ENCODE measurements around the gene PCARE.

PCARE gene

DNA sequence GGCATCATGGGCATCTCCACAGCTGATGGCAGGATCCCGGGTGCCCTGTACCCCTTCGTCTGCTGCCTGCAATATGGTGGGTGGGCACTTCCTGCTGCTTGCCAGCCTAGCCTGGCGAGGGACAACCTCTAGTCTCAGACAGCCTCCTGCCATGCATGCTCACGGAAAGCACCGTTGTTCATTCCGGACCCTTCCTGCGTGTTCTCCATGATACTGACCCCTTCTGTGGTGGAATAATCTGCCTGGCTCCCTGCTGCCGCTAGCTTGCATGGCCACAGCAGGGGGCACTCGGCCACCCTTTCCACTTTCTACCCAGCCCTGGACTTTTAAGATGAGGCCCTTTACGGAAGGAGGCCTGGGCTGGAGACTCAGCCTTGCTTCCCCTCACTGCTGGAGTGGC, 12.0 kb downstream of the PCARE start:
- no peak for DNase-seq

DNA sequence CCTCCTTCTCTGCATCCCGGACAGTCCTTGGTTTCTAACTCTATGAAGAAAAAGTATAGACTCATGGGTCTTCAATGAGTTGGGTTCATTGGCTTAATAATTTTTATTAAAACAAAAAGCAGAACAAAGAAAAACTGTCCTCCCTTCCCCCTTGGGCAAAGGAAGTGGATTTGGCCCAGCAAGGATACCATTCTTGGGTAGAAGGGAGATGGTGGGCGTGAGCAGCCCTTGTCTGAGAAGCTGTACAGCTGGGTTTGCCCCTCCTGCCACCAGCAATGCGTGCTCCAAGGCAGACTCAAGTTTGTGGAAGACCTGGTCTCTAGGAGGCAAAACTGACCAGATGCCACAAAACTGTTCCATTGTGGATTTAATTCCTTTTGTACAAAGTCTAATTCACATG, 12.7 kb downstream of the PCARE start:
- DNase-seq = no peak

DNA sequence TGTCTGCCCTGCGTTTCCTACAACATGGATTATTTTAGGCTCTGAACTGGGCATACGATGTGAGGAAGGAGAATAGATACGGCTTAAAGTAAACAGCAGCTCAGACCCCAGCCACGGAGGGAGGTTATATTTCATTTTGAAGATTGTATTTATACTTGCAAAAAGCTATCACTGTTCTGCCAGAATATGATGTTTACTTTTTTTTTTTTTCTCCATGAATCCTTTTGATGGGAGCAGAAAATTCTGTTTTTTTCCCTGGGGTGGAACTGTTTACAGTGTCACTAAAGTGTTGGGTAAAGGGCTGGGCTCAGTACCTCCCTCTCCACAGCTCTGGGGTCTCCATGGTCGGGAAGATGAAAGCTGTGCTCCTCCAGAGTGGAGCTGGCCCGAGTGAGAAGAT, 13.1 kb downstream of the PCARE start:
- DNase-seq = no peak

DNA sequence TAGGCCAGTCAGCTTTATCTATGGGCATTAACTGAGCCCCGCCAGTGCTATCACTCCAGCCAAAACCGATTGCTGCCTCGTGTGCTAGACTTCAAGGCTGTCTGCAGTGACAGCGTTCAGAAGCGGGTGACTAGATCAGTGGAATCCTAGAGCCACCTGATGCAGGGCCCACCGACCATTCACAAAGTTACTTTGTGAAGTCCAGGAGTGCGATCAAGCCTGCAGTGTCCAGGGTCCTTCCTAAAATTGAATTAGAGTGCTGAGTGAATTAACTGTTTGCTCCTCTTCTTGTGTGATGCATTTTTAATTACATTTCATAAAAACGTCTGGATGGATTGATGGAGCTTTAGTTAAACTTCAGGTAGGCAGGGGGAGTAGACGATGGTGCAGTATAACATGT, 13.9 kb downstream of the PCARE start:
- DNase-seq = no peak

DNA sequence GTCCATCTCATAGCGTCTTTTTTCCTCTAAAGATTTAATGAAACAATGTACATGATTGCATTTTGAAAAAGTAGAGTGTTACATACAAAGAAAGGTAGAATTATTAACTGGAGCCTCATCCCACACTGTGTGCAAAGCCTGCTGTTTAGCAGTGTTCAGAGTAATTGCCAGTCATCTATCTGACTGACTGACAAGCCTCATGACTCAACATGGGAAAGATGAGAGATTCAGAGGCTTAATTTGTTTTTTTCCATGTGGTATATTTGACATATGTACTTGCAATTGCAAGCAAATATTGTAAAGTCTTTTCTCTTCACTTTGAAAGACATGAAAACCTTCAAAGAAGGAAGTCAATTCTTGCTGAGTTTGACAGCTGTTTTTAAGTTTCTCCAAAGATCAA, 14.7 kb downstream of the PCARE start:
- no peak for DNase-seq

DNA sequence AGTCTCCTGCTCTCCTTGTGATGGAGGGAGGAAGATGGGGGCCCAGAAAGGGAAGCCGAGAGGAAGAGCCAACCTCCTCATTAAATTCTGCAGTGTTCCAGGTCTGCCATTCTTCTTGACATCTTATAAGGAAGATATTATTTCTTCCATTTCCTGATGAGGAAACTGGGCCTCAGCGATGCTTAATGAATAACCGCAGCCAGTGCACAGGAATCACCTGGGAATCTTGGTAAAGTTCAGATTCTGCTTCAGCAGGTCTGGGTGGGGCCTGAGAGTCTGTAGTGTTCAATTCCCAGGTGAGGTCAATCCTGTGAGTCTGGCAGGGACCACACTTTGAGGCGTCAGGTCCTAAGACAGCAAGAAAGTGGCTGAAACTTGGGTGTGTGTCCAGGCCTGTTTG, 17.3 kb downstream of the PCARE start:
- no peak for DNase-seq

DNA sequence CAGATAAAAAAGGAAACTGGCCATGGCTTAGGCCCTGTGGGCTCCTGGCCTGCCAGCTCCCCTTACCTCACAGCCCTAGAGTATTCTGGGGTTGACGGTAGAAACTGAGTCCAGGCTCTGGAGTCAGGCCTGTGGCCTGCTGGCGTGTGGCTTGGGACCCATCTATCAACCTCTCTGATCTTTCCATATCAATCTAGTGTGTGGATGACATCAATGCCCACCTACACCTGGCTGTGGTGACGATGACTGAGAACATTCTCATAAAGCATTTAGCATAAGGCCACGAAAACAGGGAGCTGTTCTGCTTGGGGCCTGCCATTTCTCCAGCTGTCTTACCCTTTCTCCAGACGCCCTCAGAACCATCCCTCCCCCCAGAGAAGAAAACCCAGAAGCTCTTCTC, 17.9 kb downstream of the PCARE start:
- no peak for DNase-seq

DNA sequence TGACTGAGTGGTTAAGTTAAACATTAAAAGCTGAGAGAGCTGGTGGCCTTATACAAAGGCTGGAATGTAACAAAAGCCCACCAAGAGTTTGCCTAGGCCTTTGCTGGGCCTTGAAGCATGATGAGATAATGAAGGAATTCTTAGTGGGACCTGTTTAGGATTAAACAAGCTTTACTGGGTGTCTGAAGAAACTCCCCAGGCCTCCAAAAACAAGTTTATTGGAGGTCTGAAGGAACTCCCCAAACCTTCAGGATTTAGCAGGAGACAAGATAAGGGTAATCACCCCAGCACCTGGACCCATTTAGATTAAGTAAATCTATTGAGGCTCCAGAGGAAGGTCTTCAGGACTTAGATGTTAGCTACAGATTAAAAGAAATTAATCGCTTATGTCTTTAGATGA, 18.7 kb downstream of the PCARE start:
- DNase-seq = no peak

DNA sequence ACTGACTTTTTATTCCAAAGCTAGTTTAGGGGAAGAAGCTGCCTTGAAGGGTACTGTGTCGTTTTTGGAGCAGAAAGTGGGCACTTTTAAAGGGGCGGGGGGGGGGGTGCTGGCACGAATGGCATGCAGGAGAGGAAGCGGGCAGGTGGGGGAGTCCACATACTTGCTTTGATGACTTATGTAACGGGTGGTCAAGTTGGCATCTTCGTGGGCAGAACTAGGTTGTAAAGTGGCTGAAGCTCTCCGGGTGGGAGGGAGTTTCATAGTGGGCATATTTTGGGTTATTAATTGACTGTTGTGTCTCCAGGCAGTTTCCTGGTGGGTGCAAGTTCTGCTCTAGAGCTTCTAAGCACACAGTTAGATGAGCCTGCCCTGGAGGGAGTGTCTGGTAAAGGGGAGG, 19.9 kb downstream of the PCARE start:
- no peak for DNase-seq

DNA sequence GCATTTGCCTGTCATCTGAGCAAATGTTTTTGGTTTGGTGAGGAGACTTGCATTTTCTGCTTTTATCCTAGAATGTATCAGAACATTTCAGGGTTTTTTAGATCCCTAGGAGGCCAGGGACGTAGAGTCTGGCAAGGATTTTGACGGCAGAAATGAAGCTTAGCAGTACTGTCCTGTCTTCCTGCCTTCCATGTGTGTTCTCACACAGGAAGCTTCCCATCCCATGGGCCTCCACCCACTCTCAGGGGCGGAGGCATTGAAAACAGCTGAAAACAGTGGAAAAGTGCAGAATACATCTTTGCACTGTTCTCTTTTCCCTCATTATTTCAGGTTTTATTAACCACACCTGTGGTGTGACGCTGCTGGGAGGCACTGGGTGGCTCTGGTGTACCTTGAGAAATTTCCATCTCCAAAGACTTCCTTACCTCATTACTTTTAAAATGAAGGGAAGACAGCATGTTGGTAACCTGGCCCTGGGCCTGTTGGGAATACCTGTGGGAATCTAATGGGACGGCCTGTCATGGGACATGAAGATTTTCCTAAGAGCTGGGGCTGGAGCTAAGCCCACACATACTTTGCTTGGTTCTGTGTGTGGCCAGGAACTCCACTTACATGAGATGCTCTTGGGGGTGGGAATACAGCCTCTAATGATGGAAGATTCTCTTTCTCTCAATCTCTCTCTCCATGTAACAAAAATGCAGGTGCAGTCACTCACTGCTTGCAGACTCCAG, 20.5 kb downstream of the PCARE start:
- DNase-seq = no peak

DNA sequence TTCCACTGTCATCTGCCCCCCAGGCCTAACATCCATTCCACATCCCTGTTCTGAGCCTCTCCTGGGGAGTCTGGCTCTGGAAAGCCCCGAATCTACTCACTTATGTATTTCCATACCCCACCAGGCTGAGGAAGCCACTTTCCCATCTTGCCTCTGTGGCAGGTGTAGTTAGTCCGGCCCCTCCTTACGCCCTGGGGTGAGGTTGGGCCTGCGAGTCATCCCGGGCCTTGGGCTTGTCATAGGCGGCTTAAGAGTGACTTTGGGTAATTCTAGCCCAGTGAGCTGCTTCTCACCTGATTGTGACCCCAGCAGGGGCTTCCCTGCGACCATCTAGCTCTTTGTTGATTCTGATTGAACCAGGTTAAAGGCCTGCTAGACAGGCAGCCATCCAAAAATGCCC, 21.1 kb downstream of the PCARE start:
- DNase-seq = no peak

DNA sequence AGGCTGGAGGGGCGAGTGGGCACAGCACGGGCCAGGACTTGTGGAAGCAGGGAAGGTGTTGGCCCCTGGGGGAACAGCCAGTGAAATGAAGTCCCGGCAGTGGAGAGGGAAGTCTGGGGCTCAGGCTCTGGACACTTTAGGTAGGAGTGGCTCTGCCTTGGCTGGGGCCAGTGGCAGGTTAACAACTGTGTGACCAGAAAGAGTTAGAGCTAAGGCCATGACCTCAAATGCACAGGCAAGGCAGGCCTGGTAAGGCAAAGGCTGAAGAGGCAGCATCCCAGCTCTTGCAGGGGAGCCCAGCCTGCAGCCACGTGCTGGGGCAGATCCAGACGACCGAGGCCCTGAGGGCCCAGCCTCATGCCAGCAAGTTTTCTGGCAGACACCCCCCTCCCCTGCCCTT, 21.5 kb downstream of the PCARE start:
- DNase-seq = no peak

DNA sequence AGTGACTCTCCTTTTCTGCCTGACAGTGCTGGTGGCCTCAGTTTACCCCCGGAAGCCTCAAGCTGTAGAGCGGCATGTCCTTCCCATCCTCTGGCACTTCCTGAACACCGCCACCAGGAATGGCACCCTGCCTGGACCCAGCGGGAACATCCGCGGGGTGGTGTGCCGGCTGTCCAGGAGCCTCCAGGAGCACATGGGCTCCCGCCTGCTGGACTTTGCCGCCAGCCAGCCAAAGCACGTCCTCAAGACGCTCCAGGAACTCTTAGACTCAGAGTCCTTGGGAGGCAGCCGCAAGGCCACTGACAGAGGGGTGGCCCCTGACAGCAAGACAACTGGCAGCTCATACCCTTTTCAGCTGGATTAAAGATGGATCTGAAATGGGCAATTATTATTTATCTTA, 22.6 kb downstream of the PCARE start:
- DNase-seq = no peak

DNA sequence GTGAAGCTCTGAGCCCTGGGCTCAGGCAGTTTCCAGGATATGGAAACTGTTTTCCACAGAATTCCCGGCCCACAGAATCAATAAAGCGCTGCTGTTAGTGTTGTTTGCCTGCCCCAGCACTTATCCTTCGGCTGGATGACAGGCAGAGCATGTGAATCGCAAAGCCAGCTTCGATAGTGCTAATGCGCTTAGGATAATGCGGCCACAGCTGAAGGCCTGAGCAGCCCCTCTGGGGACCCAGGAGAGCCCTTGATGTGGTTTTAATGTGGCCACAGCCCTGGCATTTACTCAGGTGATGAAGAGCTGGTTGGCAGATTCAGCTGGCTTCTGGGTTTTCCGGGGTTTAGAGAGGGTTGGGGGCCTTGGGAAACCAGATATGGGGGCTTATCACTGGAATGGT, 23.7 kb downstream of the PCARE start:
- DNase-seq = no peak

DNA sequence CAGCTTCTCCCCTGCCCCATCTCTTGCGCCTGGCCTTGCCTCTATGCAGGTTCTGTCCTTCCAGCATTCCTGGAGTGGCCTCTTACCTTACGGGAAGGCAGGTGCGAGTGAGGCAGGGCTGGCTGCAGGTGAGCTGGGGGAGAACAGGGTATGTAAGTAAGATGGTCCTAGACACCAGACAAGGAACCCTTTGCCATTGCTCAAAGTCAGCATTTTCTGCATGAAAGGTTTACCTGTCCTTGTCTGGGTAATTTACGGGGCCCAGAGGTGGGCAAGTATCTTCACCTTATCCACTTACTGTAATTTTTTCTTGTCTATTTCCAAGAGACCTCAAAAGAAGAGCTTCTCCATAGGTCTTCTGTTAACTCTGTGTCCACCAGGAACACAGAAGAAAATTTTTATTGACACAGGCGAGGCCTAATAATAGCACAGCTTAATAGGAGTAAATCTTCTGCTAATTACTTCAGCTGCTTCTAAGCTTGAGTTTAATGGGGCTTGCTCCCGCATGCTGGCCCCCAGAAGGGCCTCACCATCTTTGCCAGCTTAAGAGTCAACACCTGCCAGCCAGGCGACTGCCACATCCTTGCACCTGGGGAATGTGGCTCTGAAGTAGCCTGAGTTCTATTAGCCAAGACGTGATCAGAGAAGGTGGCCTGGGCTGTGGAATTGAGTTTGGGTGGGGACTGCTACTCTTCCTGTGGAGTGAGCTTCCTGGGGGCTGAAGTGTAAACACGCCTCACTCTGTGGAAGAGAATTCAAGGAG, 27.1 kb downstream of the PCARE start:
- DNase-seq = no peak

DNA sequence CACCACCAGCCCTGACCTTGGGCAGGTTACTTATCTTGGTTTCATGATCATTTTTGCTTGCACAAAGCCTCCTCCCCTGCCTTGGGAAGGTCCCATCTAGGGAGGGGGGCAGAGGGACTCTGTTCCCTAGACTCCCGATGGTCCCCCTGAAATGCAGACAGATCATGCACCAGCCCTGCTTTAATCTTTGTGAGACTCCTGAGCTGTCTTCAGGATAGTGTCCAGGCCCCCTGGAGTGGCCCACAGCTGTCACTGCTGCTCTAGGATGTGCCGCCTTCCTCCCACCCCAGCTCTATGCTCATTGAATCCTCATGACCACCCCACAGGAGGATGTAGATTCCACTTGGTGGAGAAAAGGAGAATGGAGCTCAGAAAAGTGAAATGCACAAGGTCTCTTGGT, 28.0 kb downstream of the PCARE start:
- no peak for DNase-seq

DNA sequence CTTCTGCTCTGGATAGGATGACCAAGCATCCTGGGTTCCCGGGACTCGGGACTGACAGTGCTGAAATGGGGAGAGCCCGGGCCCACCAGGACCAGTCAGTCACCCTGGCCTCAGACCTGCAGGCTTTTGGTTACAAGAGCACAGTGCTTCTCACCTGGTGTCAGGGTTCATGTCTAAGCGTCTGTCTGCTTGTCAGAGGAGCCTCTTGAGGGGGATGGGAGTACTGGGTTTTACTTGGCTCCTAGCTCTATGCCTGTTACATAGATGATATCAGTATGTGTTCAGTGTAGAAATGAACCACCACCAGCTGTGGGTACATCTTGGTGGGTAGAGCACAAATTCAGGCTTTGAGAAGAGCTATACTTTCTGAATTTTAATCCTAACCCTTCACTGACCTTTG, 29.9 kb downstream of the PCARE start:
- no peak for DNase-seq

DNA sequence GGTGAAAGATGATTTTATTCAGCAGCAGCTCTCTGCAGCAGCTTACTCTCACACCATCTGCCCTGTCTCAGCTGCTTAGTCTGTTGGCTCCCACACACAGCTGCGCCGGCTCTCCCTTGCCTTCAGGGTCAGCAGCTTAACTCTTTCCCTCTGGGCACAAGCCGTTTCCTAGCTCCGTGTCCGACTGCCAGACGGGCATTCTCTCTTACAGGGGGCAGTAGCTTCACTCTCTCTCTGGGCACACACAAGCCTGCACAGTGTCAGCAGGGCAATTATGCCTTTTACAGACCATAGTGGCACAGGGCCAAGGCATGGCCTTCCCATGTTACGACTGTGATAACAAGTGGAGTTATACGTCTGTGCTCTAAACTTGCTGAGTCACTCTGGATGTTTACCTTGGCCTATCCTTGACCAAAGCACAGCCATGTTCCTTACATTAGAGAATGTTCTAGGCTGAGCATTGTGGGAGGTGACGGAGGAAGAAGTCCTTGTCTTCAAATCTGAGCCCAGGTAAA, 31.7 kb downstream of the PCARE start:
- no peak for DNase-seq

DNA sequence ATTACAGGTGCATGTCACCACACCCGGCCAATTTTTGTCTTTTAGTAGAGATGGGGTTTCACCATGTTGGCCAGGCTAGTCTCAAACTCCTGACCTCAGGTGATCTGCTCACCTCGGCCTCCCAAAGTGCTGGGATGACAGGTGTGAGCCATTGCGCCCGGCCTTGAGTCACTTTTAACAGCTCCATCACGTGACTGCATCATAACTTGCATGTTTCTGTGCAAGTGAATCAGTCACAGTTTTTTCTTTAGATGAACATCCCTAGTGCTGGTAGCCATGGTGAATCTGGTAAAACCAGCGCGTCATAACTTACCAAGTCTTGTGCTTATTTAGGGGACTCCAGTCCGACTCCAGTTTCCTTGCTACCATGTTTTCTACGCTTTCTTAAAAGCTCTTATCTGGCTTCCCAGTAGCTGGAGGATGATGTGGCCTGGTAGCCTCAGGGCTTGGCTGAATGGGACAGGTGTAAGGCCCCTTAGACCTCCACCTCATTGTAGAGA, 33.1 kb downstream of the PCARE start:
- DNase-seq = no peak

DNA sequence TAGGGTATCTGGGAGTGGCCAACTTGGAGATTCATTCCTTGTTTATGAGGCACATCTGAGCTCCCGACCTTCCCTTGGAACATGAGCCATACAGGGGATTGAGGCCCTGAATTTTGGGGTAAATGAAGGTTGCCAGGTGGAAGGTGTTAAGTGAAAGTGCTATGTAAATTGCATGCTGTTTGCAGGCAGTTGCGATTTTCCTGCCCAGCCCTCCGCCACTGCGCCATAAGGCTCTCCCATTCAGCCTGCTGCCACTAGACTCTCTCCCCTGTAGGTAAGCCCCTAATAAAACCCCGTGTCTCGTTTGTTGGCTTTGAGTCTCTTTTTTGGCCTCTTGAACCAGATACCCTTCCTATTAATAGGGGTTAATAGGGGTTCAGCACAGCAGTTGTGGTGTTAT, 33.8 kb downstream of the PCARE start:
- no peak for DNase-seq

DNA sequence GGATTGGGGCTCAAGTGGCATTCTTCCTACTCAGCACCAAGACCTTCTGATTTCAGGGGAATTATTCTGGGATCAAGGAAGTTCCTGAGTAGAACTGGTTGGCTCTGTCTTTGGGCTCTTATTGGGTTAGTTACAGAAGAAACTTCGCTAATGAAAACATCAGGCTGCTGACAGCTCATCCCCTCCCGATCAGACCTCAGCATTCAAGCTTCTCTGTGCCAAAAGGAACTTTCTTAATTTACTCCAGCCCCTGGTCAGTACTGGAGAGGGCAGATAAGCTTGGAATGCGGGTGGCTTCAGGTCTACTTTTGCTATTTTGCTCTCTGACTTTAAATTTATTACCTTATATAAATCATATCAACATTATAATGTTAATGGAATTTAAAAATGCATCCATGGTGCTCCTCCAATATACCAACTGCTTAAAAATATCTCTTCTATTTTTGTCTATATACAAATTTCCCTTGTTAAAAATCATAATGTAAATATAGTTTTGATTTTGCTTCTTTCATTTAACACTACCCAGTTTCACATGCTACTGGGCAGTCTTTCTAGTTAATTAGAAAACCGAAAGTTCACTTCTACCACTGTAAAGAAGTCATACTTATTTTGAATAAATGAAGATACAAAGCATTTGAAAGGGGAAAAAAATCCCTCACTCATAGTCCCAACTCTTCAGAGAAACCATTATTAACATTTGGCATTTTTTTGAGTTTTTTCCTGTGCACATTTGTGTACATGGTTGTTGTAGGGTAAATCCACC, 34.4 kb downstream of the PCARE start:
- no peak for DNase-seq

DNA sequence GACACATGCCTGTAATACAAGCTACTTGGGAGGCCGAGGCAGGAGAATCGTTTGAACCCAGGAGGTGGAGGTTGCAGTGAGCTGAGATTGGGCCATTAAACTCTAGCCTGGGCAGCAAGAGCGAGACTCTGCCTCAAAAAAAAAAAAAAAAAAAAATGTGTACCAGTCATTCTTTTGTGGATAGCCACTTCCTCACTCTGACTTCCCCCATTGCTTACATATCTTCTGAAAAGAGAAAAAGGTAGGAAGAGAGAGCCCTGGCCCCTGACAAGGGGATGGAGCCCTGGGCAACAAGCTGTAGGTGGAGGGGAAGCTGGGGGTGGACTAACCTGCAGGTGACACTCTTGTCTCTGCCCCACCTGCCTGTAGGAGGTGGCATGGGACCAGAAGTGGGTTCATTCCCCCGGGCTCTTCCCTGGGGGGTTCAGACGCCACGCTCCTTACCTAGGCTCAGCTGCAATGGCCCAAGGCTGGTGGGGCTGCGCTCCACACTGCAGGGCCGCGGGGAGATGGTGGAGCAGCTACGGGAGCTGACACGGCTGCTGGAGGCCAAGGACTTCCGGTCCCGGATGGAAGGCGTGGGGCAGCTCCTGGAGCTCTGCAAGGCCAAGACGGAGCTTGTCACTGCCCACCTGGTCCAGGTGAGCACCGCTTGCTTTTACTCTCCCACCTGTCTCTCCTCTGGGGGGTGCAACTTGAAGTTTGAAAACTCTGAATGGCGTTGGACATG, 39.1 kb downstream of the PCARE start:
- DNase-seq = no peak

DNA sequence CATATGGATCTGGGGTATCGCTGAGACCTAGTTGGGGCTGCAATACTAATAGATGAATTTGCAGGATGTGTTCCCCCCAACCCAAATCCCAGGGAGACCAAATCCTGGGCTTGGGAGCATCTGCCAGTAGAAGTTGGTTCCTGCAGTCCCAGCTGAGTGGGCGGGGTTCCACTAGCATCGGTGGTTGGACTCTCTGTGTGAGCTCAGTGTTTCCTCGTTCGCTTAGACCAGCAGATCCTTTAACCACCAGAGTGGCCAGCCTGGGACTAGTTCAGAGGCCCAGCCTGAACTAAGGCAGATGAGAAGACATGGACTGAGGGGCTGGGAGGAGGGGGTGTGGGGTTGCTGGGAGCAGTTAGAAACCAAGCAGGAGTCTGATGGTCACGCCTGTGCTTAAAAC, 40.7 kb downstream of the PCARE start:
- DNase-seq = no peak

Measured in activated CD4-positive, alpha-beta T cell treated with anti-CD3 and anti-CD28 coated beads, Interleukin-2, amount 50 U/mL, for 1 hour (primary cell).